Measurements from ENCODE around the gene DDX39A.
A peak's percentile ranks its signal among the peaks of the same experiment; 100 is the strongest.
"Not testable (repeated sequence)": the region's sequence is repeated elsewhere in the genome, so short reads cannot be mapped to it uniquely, and the experiment has no call there.

The DDX39A gene

GRCh38 chr19:14407605-14408484, 11.3 kb downstream of the DDX39A start:
- DNase-seq, result no peak

- no peak for DNase-seq
These were observed 12.3 kb downstream of the DDX39A start for GRCh38 chr19:14406645-14407401.

- peak; percentile 88 for DNase-seq
These were observed 13.1 kb downstream of the DDX39A start for GRCh38 chr19:14405758-14406644.

GRCh38 chr19:14405380-14405757, 13.8 kb downstream of the DDX39A start:
- DNase-seq, result no peak

GRCh38 chr19:14404312-14404711, 14.8 kb downstream of the DDX39A start:
- DNase-seq, result no peak

GRCh38 chr19:14403145-14403930, 15.8 kb downstream of the DDX39A start:
- not testable (repeated sequence) for DNase-seq

GRCh38 chr19:14402332-14403144, 16.6 kb downstream of the DDX39A start:
- DNase-seq, result no peak

- DNase-seq, result no peak
These were observed 17.5 kb downstream of the DDX39A start for GRCh38 chr19:14401468-14402195.

GRCh38 chr19:14400951-14401431, 18.1 kb downstream of the DDX39A start:
- no peak for DNase-seq

GRCh38 chr19:14397168-14397567, 22.0 kb downstream of the DDX39A start:
- DNase-seq, result not testable (repeated sequence)

- not testable (repeated sequence) for DNase-seq
These were observed 22.4 kb downstream of the DDX39A start for GRCh38 chr19:14396730-14397129.

- no peak for DNase-seq
These were observed 23.3 kb downstream of the DDX39A start for GRCh38 chr19:14395710-14396336.

GRCh38 chr19:14395262-14395661, 23.9 kb downstream of the DDX39A start:
- DNase-seq, result no peak

- DNase-seq, result no peak
These were observed 25.0 kb downstream of the DDX39A start for GRCh38 chr19:14394167-14394566.

GRCh38 chr19:14393329-14393728, 25.8 kb downstream of the DDX39A start:
- DNase-seq, result no peak

- no peak for DNase-seq
These were observed 27.9 kb downstream of the DDX39A start for GRCh38 chr19:14391156-14391821.

- no peak for DNase-seq
These were observed 28.6 kb downstream of the DDX39A start for GRCh38 chr19:14390548-14390947.

- no peak for DNase-seq
These were observed 33.6 kb downstream of the DDX39A start for GRCh38 chr19:14385492-14385891.
